Measurements from ENCODE around the gene ZBTB16.

DNA sequence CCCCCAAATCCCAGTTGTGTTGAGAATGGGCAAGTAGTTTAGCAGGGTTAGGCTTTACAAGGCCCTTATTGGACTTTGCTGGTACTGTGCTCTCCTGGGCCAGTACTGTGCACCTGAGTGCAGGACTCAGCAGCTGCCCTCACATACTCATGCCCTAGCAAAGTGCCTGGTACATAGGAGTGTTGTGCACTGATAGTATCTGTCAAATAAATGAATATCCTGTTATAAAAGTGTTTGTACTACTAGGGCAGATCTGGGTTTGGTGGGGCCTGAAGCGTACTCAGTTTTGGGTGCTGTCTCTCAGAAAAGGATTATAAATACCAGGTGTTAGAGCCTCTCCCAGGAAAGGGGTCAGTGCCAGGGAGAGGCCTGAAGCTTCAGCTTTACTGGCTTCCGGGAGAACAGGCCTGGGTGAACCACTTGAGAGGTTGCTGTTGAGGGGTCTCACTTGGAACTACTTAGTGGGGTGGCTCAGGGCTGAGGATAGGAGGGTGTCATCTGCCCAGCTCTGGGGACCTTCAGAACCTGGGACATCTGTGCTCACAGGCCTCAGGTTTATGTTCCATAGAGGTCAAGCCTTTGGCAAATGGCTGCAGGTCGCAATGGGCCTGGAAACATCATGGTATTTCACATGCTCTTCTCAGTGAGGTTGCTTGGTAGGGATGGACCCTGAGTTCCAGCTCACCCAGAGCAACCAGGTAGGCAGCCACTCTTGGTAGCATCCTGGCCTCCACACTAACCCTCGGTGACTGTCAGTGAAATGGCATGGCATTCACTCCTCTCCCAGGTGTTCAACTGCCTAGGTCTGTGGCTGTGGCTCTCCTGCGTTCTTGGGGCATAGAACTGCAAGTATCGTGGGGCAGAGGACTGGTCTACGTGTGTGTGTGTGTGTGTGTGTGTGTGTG, 106.1 kb downstream of the ZBTB16 start:
- no peak for TF ChIP-seq POLR2A (IDR thresholded peaks at IDR 0.05)
- TF ChIP-seq, protein P1, sequence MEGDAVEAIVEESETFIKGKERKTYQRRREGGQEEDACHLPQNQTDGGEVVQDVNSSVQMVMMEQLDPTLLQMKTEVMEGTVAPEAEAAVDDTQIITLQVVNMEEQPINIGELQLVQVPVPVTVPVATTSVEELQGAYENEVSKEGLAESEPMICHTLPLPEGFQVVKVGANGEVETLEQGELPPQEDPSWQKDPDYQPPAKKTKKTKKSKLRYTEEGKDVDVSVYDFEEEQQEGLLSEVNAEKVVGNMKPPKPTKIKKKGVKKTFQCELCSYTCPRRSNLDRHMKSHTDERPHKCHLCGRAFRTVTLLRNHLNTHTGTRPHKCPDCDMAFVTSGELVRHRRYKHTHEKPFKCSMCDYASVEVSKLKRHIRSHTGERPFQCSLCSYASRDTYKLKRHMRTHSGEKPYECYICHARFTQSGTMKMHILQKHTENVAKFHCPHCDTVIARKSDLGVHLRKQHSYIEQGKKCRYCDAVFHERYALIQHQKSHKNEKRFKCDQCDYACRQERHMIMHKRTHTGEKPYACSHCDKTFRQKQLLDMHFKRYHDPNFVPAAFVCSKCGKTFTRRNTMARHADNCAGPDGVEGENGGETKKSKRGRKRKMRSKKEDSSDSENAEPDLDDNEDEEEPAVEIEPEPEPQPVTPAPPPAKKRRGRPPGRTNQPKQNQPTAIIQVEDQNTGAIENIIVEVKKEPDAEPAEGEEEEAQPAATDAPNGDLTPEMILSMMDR (IDR thresholded peaks at IDR 0.05), result no peak

All from uterus (tissue), 2 donors.